Ishikawa (cell line): ENCODE measurements around the gene HAND1.

Experiments
- CEBPB ChIP-seq: IDR thresholded peaks from 2 replicates; pipeline ENCODE4 v1.6.1; 2012
- EGR1 ChIP-seq: IDR thresholded peaks from 2 replicates; pipeline ENCODE4 v1.6.1; 2012
- EP300 ChIP-seq: IDR thresholded peaks from 2 replicates; pipeline ENCODE4 v1.6.1; 2012; ENCODE audit warnings: borderline replicate concordance
- FOXM1 ChIP-seq: IDR thresholded peaks from 2 replicates; pipeline ENCODE4 v1.6.1; 2012; ENCODE audit warnings: low read depth, borderline replicate concordance
- MAX ChIP-seq: IDR thresholded peaks from 2 replicates; pipeline ENCODE4 v1.6.1; 2012
- NFIC ChIP-seq: IDR thresholded peaks from 2 replicates; pipeline ENCODE4 v1.6.1; 2012
- RAD21 ChIP-seq: IDR thresholded peaks from 2 replicates; pipeline ENCODE4 v1.6.1; 2012; ENCODE audit warnings: low read depth
- REST ChIP-seq: IDR thresholded peaks from 2 replicates; pipeline ENCODE4 v1.6.1; 2012; ENCODE audit warnings: low read depth, mild to moderate bottlenecking
- TAF1 ChIP-seq: IDR thresholded peaks from 2 replicates; pipeline ENCODE4 v1.6.1; 2012; ENCODE audit warnings: low read depth, mild to moderate bottlenecking
- TCF12 ChIP-seq: IDR thresholded peaks from 2 replicates; pipeline ENCODE4 v1.6.1; 2012; ENCODE audit warnings: low read depth
- YY1 ChIP-seq: IDR thresholded peaks from 2 replicates; pipeline ENCODE4 v1.6.1; 2012; ENCODE audit warnings: low read depth

- no peak for TF ChIP-seq RAD21
- no peak for TF ChIP-seq REST
- TF ChIP-seq MAX = no peak
- TF ChIP-seq TAF1 = no peak
- no peak for TF ChIP-seq EP300
- no peak for TF ChIP-seq TCF12
- TF ChIP-seq EGR1 = no peak
- TF ChIP-seq CEBPB = no peak
- TF ChIP-seq YY1 = no peak
- no peak for TF ChIP-seq NFIC
- no peak for TF ChIP-seq FOXM1
These were observed 2.8 kb upstream of the HAND1 start for GRCh38 chr5:154480847-154481246.
